Measurements from ENCODE around the gene OLIG1. TPM values are rescaled to one million over a fixed set of nuclear protein-coding genes. Genes with fewer than 3 reads are reported as not detected.

OLIG1 gene
- total RNA-seq, 1 donor from 2014 or later: not detected

DNA sequence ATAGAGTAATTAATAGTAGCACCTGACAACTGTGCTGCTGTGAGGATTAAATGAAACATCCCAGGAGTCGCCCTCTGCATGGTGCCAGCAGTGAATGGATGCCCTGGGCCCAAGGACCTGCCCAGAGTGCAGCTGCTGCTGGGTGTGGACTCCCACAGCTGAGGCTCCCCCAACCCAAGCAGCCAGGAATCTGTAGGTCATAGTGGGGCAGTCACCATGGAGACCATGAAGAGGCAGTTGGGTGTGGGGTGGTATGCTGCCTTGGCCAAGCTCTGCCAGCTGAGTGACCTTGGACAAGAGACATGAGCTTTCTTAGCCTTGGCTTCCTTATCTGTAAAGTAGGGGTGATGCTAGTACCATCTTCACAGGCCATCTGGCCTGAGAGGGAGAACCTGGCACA, 34.8 kb upstream of the OLIG1 start:
- Histone ChIP-seq H3K4me3 (no peak overlapping the region), H3K36me3 (no peaks in the 10 kb centered on the region), H3K9me3 (no peaks in the 10 kb centered on the region), H3K4me1 (no peaks in the 10 kb centered on the region), H3K27ac (no peak overlapping the region), H3K27me3 (no peaks in the 10 kb centered on the region)
- DNase-seq (ENCODE audit: extremely low spot score in 2 of 2): no peak
- intact Hi-C loops (cut with DNase I): no loop called here
- TF ChIP-seq POLR2AphosphoS5 (IDR thresholded peaks at IDR 0.05; ENCODE audit: insufficient read depth in 1 of 2, low read depth in 1 of 2) (no peak), POLR2A (IDR thresholded peaks at IDR 0.05) (no peak)
- TF ChIP-seq, protein P1, sequence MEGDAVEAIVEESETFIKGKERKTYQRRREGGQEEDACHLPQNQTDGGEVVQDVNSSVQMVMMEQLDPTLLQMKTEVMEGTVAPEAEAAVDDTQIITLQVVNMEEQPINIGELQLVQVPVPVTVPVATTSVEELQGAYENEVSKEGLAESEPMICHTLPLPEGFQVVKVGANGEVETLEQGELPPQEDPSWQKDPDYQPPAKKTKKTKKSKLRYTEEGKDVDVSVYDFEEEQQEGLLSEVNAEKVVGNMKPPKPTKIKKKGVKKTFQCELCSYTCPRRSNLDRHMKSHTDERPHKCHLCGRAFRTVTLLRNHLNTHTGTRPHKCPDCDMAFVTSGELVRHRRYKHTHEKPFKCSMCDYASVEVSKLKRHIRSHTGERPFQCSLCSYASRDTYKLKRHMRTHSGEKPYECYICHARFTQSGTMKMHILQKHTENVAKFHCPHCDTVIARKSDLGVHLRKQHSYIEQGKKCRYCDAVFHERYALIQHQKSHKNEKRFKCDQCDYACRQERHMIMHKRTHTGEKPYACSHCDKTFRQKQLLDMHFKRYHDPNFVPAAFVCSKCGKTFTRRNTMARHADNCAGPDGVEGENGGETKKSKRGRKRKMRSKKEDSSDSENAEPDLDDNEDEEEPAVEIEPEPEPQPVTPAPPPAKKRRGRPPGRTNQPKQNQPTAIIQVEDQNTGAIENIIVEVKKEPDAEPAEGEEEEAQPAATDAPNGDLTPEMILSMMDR (IDR thresholded peaks at IDR 0.05): no peak

DNA sequence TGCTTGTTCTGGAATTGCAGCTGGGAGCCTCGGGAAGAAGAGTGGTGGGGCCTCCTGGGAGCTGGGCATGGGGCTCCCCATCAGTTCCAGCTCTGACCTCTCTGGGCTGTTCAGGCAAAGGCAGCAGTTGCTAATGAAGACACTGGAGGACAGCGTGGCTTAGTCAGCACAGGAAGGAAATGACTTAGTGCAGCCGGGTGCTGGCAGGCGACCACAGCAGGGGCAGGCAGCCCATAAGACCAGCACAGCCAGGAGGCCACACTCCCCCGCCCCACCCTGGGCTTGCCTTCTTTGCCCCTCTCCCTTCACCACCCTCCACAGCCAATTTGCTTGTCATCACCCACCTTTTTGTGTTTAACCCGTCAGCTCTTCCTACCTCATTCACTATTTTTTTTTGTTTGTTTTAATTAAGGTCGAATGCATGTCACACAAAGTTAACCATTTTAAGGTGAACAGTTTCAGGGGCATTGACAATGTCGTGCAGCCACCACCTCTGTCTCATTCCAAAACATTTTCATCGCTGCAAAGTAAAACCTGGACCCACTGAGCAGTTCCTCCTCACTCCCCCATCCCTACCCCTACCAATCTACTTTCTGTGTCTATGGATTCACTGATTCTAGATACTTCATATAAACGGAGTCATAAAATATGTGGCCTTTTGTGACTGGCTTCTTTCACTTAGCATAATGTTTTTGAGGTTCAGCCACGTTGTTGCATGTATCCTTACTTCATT, 33.3 kb upstream of the OLIG1 start:
- no peak for DNase-seq (ENCODE audit: extremely low spot score in 2 of 2)
- no peaks in the 10 kb centered on the region for H3K4me1 ChIP-seq
- no peaks in the 10 kb centered on the region for H3K27me3 ChIP-seq
- H3K36me3 ChIP-seq: no peaks in the 10 kb centered on the region
- intact Hi-C loops (cut with DNase I): no loop called here
- H3K4me3 ChIP-seq: no peak overlapping the region
- H3K27ac ChIP-seq: no peak overlapping the region
- TF ChIP-seq, protein P1 (IDR thresholded peaks at IDR 0.05): no peak
- TF ChIP-seq POLR2A (IDR thresholded peaks at IDR 0.05) (no peak), POLR2AphosphoS5 (IDR thresholded peaks at IDR 0.05; ENCODE audit: insufficient read depth in 1 of 2, low read depth in 1 of 2) (no peak)
- no peaks in the 10 kb centered on the region for H3K9me3 ChIP-seq

DNA sequence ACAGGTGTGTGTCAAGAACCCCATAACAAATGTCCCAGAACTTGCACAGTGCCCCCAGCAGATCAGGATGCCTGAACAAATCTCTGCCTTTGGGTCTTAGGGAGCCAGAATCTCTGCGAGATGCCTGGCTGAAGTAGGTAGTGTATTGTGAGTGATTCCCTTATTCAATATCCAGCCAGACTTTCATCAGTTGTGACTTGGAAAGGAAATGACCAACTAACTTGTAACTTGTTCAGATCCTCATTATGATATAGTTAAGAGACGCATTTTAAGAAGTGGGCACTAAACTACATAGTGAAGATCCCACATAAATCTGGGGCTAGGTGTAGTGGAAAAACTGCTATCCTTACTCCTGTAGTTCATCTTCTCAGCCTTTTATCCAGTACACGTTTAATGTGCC, 32.4 kb upstream of the OLIG1 start:
- no peaks in the 10 kb centered on the region for H3K36me3 ChIP-seq
- H3K9me3 ChIP-seq: no peaks in the 10 kb centered on the region
- H3K27ac ChIP-seq: no peak overlapping the region
- no peak for DNase-seq (ENCODE audit: extremely low spot score in 2 of 2)
- no peak for TF ChIP-seq POLR2AphosphoS5 (IDR thresholded peaks at IDR 0.05; ENCODE audit: insufficient read depth in 1 of 2, low read depth in 1 of 2)
- no peak for TF ChIP-seq POLR2A (IDR thresholded peaks at IDR 0.05)
- H3K27me3 ChIP-seq: no peaks in the 10 kb centered on the region
- no peak overlapping the region for H3K4me3 ChIP-seq
- intact Hi-C loops (cut with DNase I): no loop called here
- H3K4me1 ChIP-seq: no peaks in the 10 kb centered on the region

DNA sequence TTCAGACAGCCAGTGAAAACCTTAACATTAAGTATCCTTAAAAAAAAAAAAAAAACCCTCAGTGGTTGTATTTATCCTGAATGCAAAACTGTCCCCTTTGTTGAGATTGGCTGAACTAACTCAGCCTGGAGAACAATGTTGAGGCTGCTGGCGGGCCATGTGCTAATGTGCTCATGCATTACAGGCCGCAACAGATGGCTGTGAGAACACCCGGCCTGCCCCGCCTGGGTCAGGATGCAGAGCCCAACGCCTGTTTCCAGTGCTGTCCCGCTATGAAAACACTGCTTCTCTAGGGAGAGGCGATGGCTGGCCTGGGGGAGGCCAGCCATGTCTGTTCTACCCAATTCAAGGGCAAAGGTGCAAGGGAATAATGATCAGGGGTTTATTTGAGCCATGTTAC, 30.4 kb upstream of the OLIG1 start:
- Histone ChIP-seq H3K4me3 (no peak overlapping the region), H3K9me3 (no peaks in the 10 kb centered on the region), H3K27me3 (no peaks in the 10 kb centered on the region), H3K4me1 (no peaks in the 10 kb centered on the region), H3K36me3 (no peaks in the 10 kb centered on the region), H3K27ac (no peak overlapping the region)
- no peak for TF ChIP-seq POLR2AphosphoS5 (IDR thresholded peaks at IDR 0.05; ENCODE audit: insufficient read depth in 1 of 2, low read depth in 1 of 2)
- TF ChIP-seq, protein P1 (IDR thresholded peaks at IDR 0.05): no peak
- TF ChIP-seq POLR2A (IDR thresholded peaks at IDR 0.05): no peak
- intact Hi-C loops (cut with DNase I): no loop called here
- no peak for DNase-seq (ENCODE audit: extremely low spot score in 2 of 2)

DNA sequence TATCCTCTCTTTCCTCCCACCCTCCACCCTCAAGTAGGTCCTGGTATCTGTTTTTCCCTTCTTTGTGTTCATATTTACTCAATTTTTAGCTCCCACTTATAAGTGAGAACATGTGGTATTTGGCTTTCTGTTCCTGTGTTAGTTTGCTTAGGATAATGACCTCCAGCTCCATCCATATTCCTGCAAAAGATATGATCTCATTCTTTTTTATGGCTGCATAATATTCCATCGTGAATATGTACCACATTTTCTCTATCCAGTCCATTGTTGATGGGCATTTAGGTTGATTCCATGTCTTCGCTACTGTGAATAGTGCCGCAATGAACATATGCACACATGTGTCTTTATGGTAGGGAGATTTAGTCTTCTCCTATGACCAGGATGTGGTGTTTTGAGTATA, 29.7 kb upstream of the OLIG1 start:
- intact Hi-C loops (cut with DNase I): no loop called here
- no peaks in the 10 kb centered on the region for H3K27me3 ChIP-seq

More for the DNA sequence above, 29.7 kb upstream of the OLIG1 start:
- Histone ChIP-seq H3K27ac (no peak overlapping the region), H3K36me3 (no peaks in the 10 kb centered on the region), H3K4me1 (no peaks in the 10 kb centered on the region), H3K9me3 (no peaks in the 10 kb centered on the region), H3K4me3 (no peak overlapping the region)
- TF ChIP-seq POLR2AphosphoS5 (IDR thresholded peaks at IDR 0.05; ENCODE audit: insufficient read depth in 1 of 2, low read depth in 1 of 2): no peak
- TF ChIP-seq, protein P1 (IDR thresholded peaks at IDR 0.05): no peak
- TF ChIP-seq POLR2A (IDR thresholded peaks at IDR 0.05): no peak
- DNase-seq (ENCODE audit: extremely low spot score in 2 of 2): no peak
